Neutrophil (primary cell): ENCODE results near the gene SUSD2.
A peak's percentile ranks its signal among the peaks of the same experiment; 100 is the strongest.

ENCODE experiments used
- H3K27ac ChIP-seq: fragments of 200-600 bp; sonication (generic); 2 replicates; pipeline ENCODE4 v1.5.1; 2016; ENCODE audit warnings: mild to moderate bottlenecking, moderate library complexity
- H3K27me3 ChIP-seq: fragments of 200-600 bp; sonication (generic); 2 replicates; pipeline ENCODE4 v1.6.0; 2016; ENCODE audit warnings: mild to moderate bottlenecking
- H3K36me3 ChIP-seq: fragments of 200-600 bp; sonication (generic); 2 replicates; pipeline ENCODE4 v1.5.1; 2017
- H3K4me1 ChIP-seq, 2 experiments: fragments of 200-600 bp in 1 of 2; sonication (generic) in 1 of 2; 1 replicate in 1 of 2; 2 replicates in 1 of 2; pipeline versions ENCODE4 v1.5.1 to v1.6.1; 2013 to 2016; ENCODE audit warnings: low read depth in 1 of 2, low read length in 1 of 2, mild to moderate bottlenecking in 1 of 2, moderate library complexity in 1 of 2; ENCODE audit not compliant: control insufficient read depth in 1 of 2, insufficient read depth in 1 of 2
- H3K4me3 ChIP-seq, 2 experiments: fragments of 200-600 bp in 1 of 2; sonication (generic) in 1 of 2; 1 replicate in 1 of 2; 2 replicates in 1 of 2; pipeline ENCODE4 v1.5.1; 2013 to 2016; ENCODE audit warnings: low read depth in 1 of 2, low read length in 1 of 2, mild to moderate bottlenecking in 1 of 2, moderate library complexity in 1 of 2
- H3K9me3 ChIP-seq: fragments of 200-600 bp; sonication (generic); 2 replicates; pipeline ENCODE4 v1.5.1; 2016
- TF ChIP-seq, protein P1 (sequence below): fragments of 200-600 bp; sonication (generic); IDR thresholded peaks from 2 replicates; pipeline ENCODE4 v1.5.1; 2016; ENCODE audit warnings: antibody characterized with exemption

SUSD2 gene

GRCh38 chr22:24154826-24155225 lies 26.5 kb upstream of the SUSD2 start:
- peaks cover 65 to 72% of the 10 kb centered on the region in 2 experiments for H3K4me1 ChIP-seq
- no peaks in the 10 kb centered on the region for H3K27me3 ChIP-seq
- H3K4me3 ChIP-seq: peak overlapping the region; percentile 93 to 99
- no peaks in the 10 kb centered on the region for H3K36me3 ChIP-seq
- TF ChIP-seq, protein P1, sequence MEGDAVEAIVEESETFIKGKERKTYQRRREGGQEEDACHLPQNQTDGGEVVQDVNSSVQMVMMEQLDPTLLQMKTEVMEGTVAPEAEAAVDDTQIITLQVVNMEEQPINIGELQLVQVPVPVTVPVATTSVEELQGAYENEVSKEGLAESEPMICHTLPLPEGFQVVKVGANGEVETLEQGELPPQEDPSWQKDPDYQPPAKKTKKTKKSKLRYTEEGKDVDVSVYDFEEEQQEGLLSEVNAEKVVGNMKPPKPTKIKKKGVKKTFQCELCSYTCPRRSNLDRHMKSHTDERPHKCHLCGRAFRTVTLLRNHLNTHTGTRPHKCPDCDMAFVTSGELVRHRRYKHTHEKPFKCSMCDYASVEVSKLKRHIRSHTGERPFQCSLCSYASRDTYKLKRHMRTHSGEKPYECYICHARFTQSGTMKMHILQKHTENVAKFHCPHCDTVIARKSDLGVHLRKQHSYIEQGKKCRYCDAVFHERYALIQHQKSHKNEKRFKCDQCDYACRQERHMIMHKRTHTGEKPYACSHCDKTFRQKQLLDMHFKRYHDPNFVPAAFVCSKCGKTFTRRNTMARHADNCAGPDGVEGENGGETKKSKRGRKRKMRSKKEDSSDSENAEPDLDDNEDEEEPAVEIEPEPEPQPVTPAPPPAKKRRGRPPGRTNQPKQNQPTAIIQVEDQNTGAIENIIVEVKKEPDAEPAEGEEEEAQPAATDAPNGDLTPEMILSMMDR: no peak
- H3K27ac ChIP-seq: peak overlapping the region; percentile 96
- no peaks in the 10 kb centered on the region for H3K9me3 ChIP-seq

GRCh38 chr22:24155627-24156140 lies 25.6 kb upstream of the SUSD2 start:
- Histone ChIP-seq H3K4me1 (peaks cover 73 to 81% of the 10 kb centered on the region in 2 experiments), H3K27ac (peak overlapping the region; percentile 96), H3K4me3 (peak overlapping the region; percentile 93 to 99), H3K27me3 (no peaks in the 10 kb centered on the region), H3K9me3 (no peaks in the 10 kb centered on the region), H3K36me3 (peaks cover 6% of the 10 kb centered on the region)
- TF ChIP-seq, protein P1: no peak

GRCh38 chr22:24156141-24156912 lies 25.0 kb upstream of the SUSD2 start:
- peak overlapping the region; percentile 93 to 99 for H3K4me3 ChIP-seq
- peak overlapping the region; percentile 96 for H3K27ac ChIP-seq
- H3K9me3 ChIP-seq: no peaks in the 10 kb centered on the region
- TF ChIP-seq, protein P1: no peak
- peaks cover 78 to 82% of the 10 kb centered on the region in 2 experiments for H3K4me1 ChIP-seq
- peaks cover 13% of the 10 kb centered on the region for H3K36me3 ChIP-seq
- no peaks in the 10 kb centered on the region for H3K27me3 ChIP-seq

DNA sequence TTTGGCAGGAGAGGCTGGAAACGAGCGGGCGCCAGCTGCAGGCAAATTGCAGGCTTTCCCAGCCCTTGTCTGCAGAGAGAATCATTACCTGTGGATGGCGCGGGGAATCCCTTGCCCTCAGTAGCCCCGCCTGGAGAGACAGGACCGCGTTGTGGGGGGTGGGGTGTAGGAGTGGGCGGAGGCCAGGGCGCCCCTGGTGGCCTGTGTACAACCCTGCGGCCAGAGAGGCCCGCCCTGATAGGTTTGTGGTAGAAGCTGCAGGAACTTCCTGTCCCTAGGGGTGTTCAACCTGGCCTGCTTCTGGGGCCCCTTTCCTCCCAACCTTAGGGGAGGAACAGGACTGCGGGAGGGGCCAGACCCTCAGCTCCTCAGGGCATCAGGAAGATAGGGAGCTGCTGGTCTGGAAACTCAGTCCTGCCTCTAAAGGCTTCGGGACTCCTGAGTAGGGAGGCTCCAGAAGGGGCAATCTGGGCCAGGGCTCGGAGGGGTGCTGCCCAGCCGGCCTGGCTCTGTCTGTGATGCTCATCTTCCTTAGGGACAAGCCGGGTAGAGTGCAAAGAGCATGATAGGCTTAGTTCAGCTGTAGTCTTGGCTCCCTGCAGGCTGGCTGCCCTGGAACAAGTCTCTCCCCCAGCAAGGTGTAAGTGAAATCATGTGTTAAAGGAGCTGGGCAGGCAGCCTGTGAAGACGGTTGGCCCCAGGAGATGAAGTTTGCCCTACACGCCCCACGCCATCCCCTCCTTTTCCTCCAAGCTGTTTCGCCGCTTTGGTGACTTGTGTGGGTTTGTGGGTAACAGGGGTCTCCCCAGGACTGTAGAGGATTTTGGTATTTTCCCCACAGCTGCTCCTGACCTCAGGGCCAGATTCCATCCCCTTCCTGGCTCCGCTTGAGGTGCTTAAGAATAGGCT lies 24.1 kb upstream of the SUSD2 start:
- H3K27me3 ChIP-seq: no peaks in the 10 kb centered on the region
- no peaks in the 10 kb centered on the region for H3K9me3 ChIP-seq
- H3K4me3 ChIP-seq: peak overlapping the region; percentile 93 to 99
- peak overlapping the region; percentile 96 for H3K27ac ChIP-seq
- TF ChIP-seq, protein P1: peak; percentile 98
- H3K36me3 ChIP-seq: peaks cover 21% of the 10 kb centered on the region
- peaks cover 78 to 80% of the 10 kb centered on the region in 2 experiments for H3K4me1 ChIP-seq

DNA sequence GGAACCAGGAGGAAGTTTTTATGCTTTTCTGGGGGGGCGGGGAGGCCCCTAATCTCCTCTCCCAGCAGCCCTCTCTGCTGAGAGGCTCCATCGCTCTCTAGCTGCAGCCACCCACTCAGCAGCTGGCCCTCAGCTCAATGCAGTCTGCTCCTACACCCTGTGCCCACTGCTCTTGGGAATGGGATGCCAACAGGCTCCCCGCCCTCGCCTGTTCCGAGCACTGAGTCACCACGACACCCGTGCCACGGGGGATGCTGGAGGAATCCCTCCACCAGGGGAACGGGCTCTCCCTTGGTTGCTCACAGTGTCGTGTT lies 23.5 kb upstream of the SUSD2 start:
- Histone ChIP-seq H3K4me1 (peaks cover 73 to 74% of the 10 kb centered on the region in 2 experiments), H3K27ac (peak overlapping the region; percentile 96), H3K4me3 (peak overlapping the region; percentile 93 to 99), H3K27me3 (no peaks in the 10 kb centered on the region), H3K36me3 (peaks cover 27% of the 10 kb centered on the region), H3K9me3 (no peaks in the 10 kb centered on the region)
- TF ChIP-seq, protein P1: no peak
